MCF 10A (cell line): Measurements from ENCODE around the gene MACROH2A2. TPM values are rescaled to one million over a fixed set of nuclear protein-coding genes. Genes with fewer than 3 reads are reported as not detected.

ENCODE experiments used
- BruUV-seq: library from RNA; stranded (reverse); fragments of 400-500 nt; replicated peaks from 2 replicates; lab custom pipeline; 2021; lab: Mats Ljungman, UMichigan
- CTCF ChIA-PET: fragments of 300-600 bp; sonication (Branson Sonifier 250); formaldehyde crosslinking; extraction: SDS; loops from one replicate; lab custom pipeline; 2021; ENCODE audit warnings: antibody characterized with exemption, inconsistent platforms; lab: Yijun Ruan, JAX
- POLR2A ChIA-PET: fragments of 300-600, 350-650 bp; sonication (Branson Sonifier 250); formaldehyde crosslinking; extraction: SDS; loops from one replicate; lab custom pipeline; 2020; ENCODE audit warnings: antibody characterized with exemption, inconsistent platforms; lab: Yijun Ruan, JAX
- DNase-seq: peaks from one replicate; pipeline ENCODE4 v3.0.0-alpha.2; 2018; ENCODE audit not compliant: unreplicated experiment
- H3K27ac Mint-ChIP-seq: one replicate; pipeline ENCODE4 v1.8.0; 2022; ENCODE audit warnings: mild to moderate bottlenecking, low read depth, mixed read lengths; ENCODE audit not compliant: unreplicated experiment
- H3K27me3 Mint-ChIP-seq: one replicate; pipeline ENCODE4 v1.8.0; 2022; ENCODE audit warnings: mixed read lengths; ENCODE audit not compliant: insufficient read depth, unreplicated experiment
- H3K36me3 Mint-ChIP-seq: one replicate; pipeline ENCODE4 v1.8.0; 2022; ENCODE audit warnings: mild to moderate bottlenecking, moderate library complexity, mixed read lengths; ENCODE audit not compliant: insufficient read depth, unreplicated experiment
- H3K4me1 Mint-ChIP-seq: one replicate; pipeline ENCODE4 v1.8.0; 2022; ENCODE audit warnings: mixed read lengths; ENCODE audit not compliant: insufficient read depth, unreplicated experiment
- H3K4me3 Mint-ChIP-seq: one replicate; pipeline ENCODE4 v1.8.0; 2022; ENCODE audit warnings: mild to moderate bottlenecking, moderate library complexity, mixed read lengths; ENCODE audit not compliant: unreplicated experiment
- H3K9me3 Mint-ChIP-seq: one replicate; pipeline ENCODE4 v1.8.0; 2022; ENCODE audit warnings: mixed read lengths; ENCODE audit not compliant: unreplicated experiment
- CTCF ChIP-seq: fragments of 200-600 bp; IDR thresholded peaks from one replicate; pipeline ENCODE4 v1.8.0; 2022; ENCODE audit warnings: antibody characterized with exemption, mild to moderate bottlenecking; ENCODE audit not compliant: unreplicated experiment
- intact Hi-C: fragments of 100-400 bp; cut with micrococcal nuclease; formaldehyde crosslinking; loops from 2 replicates; pipeline ENCODE4 v1.14.1; 2022
- total RNA-seq: library from RNA; stranded (reverse); gene quantifications from 2 replicates; pipeline ENCODE4 v1.2.3, GENCODE V29; 2022

Gene MACROH2A2
- total RNA-seq, 1 experiment from 2014 or later = 17.6 TPM

DNA sequence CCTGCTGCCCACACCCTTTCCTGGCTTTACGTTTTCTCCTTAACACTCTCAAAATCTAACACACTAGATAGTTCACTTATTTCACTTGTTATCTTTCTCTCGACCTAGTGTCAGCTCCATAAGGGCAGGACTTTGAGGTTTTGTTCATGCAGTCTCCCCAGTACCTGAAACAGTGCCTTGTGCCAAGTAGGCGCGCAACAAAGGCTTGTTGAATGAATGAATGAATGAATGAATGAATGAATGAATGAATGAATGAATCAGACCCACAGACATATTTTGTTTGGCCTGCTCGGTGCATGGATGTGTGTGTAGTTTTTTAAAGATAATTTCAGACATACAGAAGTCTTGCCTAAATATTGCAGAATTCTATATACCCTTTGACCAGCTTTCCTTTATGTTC, 87.7 kb downstream of the MACROH2A2 start:
- peaks cover 29% of the 10 kb centered on the region for H3K36me3 Mint-ChIP-seq
- ChIA-PET CTCF (interaction anchor here (0.6 to 8.2 kb wide), 4 partner anchors 10 to 58 kb away, joined by 3 to 75 read pairs (median 4); no protein-coding TSS in a partner anchor), POLR2A (interaction anchor here (0.7 kb wide), 2 partner anchors 24 to 239 kb away, joined by 3 read pairs; no protein-coding TSS in a partner anchor)
- H3K27ac Mint-ChIP-seq = no peak overlapping the region
- no TSS peak for BruUV-seq
- H3K27me3 Mint-ChIP-seq = no peaks in the 10 kb centered on the region
- intact Hi-C loops = no loop called here
- TF ChIP-seq CTCF = no peak
- H3K4me3 Mint-ChIP-seq = no peak overlapping the region
- no peak for DNase-seq
- H3K4me1 Mint-ChIP-seq = peaks cover 19% of the 10 kb centered on the region
- no peaks in the 10 kb centered on the region for H3K9me3 Mint-ChIP-seq

DNA sequence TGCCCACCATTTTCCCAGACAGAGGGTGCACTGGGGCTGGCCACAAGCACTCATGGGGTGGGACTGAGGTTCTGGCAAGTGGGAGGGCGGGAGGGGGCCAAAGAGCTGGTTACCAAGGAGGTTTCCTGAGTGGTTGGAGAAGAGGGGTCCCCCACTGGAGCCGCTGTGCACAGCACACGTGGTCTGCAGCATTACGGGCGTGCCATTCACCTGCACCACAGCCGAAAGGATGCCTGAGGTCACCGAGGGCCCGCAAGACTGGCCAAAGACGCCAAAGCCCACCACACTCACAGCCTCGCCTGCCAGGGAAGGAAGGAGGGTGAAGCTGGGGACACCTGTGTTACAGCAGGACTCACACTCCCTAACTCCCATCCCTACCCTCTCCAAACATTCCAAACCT, 89.9 kb downstream of the MACROH2A2 start:
- intact Hi-C loops = no loop called here
- TF ChIP-seq CTCF = no peak
- no TSS peak for BruUV-seq
- Mint-ChIP-seq H3K9me3 (no peaks in the 10 kb centered on the region), H3K27ac (no peak overlapping the region), H3K36me3 (peaks cover 29% of the 10 kb centered on the region), H3K27me3 (no peaks in the 10 kb centered on the region), H3K4me3 (no peak overlapping the region), H3K4me1 (peaks cover 25% of the 10 kb centered on the region)
- CTCF ChIA-PET = interaction anchor here (8.2 kb wide), 1 partner anchor 26 kb away, joined by 75 read pairs; no protein-coding TSS in a partner anchor
- no peak for DNase-seq
- POLR2A ChIA-PET = no interaction called here

- CTCF ChIA-PET = interaction anchor here (0.6 to 8.2 kb wide), 8 partner anchors 8 to 223 kb away, joined by 3 to 75 read pairs (median 4); no protein-coding TSS in a partner anchor
- no peaks in the 10 kb centered on the region for H3K27me3 Mint-ChIP-seq
- POLR2A ChIA-PET = interaction anchor here (0.6 to 4.2 kb wide), 13 partner anchors 8 to 260 kb away, joined by 3 to 79 read pairs (median 25); partner anchors contain the start of genes AIFM2, EIF4EBP2, PPA1 and SAR1A
- BruUV-seq = TSS peak; percentile 6
- peak overlapping the region; percentile 80 for H3K4me3 Mint-ChIP-seq
- peaks cover 14% of the 10 kb centered on the region for H3K4me1 Mint-ChIP-seq
- TF ChIP-seq CTCF = no peak
- no peaks in the 10 kb centered on the region for H3K9me3 Mint-ChIP-seq
- H3K27ac Mint-ChIP-seq = peak overlapping the region; percentile 69
- intact Hi-C loops = no loop called here
- DNase-seq = no peak
- peaks cover 40% of the 10 kb centered on the region for H3K36me3 Mint-ChIP-seq
These were observed 91.9 kb downstream of the MACROH2A2 start for GRCh38 chr10:70144372-70145110.

GRCh38 chr10:70145166-70145665, 92.6 kb downstream of the MACROH2A2 start:
- peak; percentile 6 for DNase-seq
- Mint-ChIP-seq H3K27me3 (no peaks in the 10 kb centered on the region), H3K4me1 (peaks cover 14% of the 10 kb centered on the region), H3K36me3 (peaks cover 41% of the 10 kb centered on the region), H3K9me3 (no peaks in the 10 kb centered on the region), H3K4me3 (peak overlapping the region; percentile 80), H3K27ac (no peak overlapping the region)
- POLR2A ChIA-PET = interaction anchor here (0.7 to 5.0 kb wide), 15 partner anchors 7 to 260 kb away, joined by 3 to 79 read pairs (median 25); partner anchors contain the start of genes AIFM2, EIF4EBP2, PPA1 and SAR1A
- no TSS peak for BruUV-seq
- intact Hi-C loops = no loop called here
- CTCF ChIA-PET = interaction anchor here (0.6 to 8.2 kb wide), 12 partner anchors 8 to 222 kb away, joined by 3 to 75 read pairs (median 4); partner anchors contain the start of gene SAR1A
- TF ChIP-seq CTCF = no peak
